Nephron progenitor cell (in vitro differentiated cells): Measurements from ENCODE around the gene LCT.
"Not testable (repeated sequence)": the region's sequence is repeated elsewhere in the genome, so short reads cannot be mapped to it uniquely, and the experiment has no call there.

Experiments used
- DNase-seq: peaks from one replicate; pipeline ENCODE4 v3.0.0; 2021
- H3K27ac Mint-ChIP-seq: 2 replicates; pipeline ENCODE4 v1.8.0; 2021; ENCODE audit warnings: mild to moderate bottlenecking, moderate library complexity, mixed read lengths
- H3K27me3 Mint-ChIP-seq: 2 replicates; pipeline ENCODE4 v1.8.0; 2021; ENCODE audit warnings: mild to moderate bottlenecking, low read depth, mixed read lengths; ENCODE audit not compliant: poor library complexity
- H3K36me3 Mint-ChIP-seq: 2 replicates; pipeline ENCODE4 v1.8.0; 2021; ENCODE audit warnings: low read depth, mixed read lengths
- H3K4me1 Mint-ChIP-seq: 2 replicates; pipeline ENCODE4 v1.8.0; 2021; ENCODE audit warnings: mixed read lengths
- H3K4me3 Mint-ChIP-seq: 2 replicates; pipeline ENCODE4 v1.8.0; 2021; ENCODE audit warnings: mild to moderate bottlenecking, moderate library complexity, mixed read lengths
- H3K9me3 Mint-ChIP-seq: 2 replicates; pipeline ENCODE4 v1.8.0; 2021; ENCODE audit warnings: mild to moderate bottlenecking, moderate library complexity, mixed read lengths
- CTCF ChIP-seq: fragments of 200-600 bp; sonication (generic); IDR thresholded peaks from 2 replicates; pipeline ENCODE4 v1.5.0; 2021; ENCODE audit warnings: antibody characterized with exemption

The LCT gene

GRCh38 chr2:135798762-135799161, 38.2 kb downstream of the LCT start:
- TF ChIP-seq CTCF = no peak
- DNase-seq = no peak
- peaks cover 11% of the 10 kb centered on the region for H3K9me3 Mint-ChIP-seq
- H3K36me3 Mint-ChIP-seq = peaks cover 5% of the 10 kb centered on the region
- H3K27ac Mint-ChIP-seq = no peak overlapping the region
- H3K27me3 Mint-ChIP-seq = peaks cover 3% of the 10 kb centered on the region
- no peak overlapping the region for H3K4me3 Mint-ChIP-seq
- H3K4me1 Mint-ChIP-seq = no peaks in the 10 kb centered on the region

- no peak for TF ChIP-seq CTCF
- peaks cover 11% of the 10 kb centered on the region for H3K9me3 Mint-ChIP-seq
- no peak overlapping the region for H3K4me3 Mint-ChIP-seq
- H3K36me3 Mint-ChIP-seq = peaks cover 5% of the 10 kb centered on the region
- H3K27ac Mint-ChIP-seq = no peak overlapping the region
- H3K27me3 Mint-ChIP-seq = peaks cover 3% of the 10 kb centered on the region
- H3K4me1 Mint-ChIP-seq = no peaks in the 10 kb centered on the region
- no peak for DNase-seq
Observed at GRCh38 chr2:135798275-135798705, 38.7 kb downstream of the LCT start.

- H3K9me3 Mint-ChIP-seq = peaks cover 11% of the 10 kb centered on the region
- H3K36me3 Mint-ChIP-seq = peaks cover 5% of the 10 kb centered on the region
- H3K27me3 Mint-ChIP-seq = peaks cover 3% of the 10 kb centered on the region
- H3K4me1 Mint-ChIP-seq = no peaks in the 10 kb centered on the region
- DNase-seq = peak; percentile 81
- no peak overlapping the region for H3K4me3 Mint-ChIP-seq
- TF ChIP-seq CTCF = peak; percentile 90
- H3K27ac Mint-ChIP-seq = no peak overlapping the region
Observed at GRCh38 chr2:135797497-135798274, 39.3 kb downstream of the LCT start.

GRCh38 chr2:135796606-135797005, 40.4 kb downstream of the LCT start:
- Mint-ChIP-seq H3K27me3 (peaks cover 3% of the 10 kb centered on the region), H3K4me1 (peaks cover 4% of the 10 kb centered on the region), H3K4me3 (no peak overlapping the region), H3K9me3 (peaks cover 11% of the 10 kb centered on the region), H3K36me3 (peaks cover 5% of the 10 kb centered on the region), H3K27ac (no peak overlapping the region)
- DNase-seq = no peak
- TF ChIP-seq CTCF = no peak

- not testable (repeated sequence) for H3K4me3 Mint-ChIP-seq, H3K27me3 Mint-ChIP-seq, H3K36me3 Mint-ChIP-seq, H3K4me1 Mint-ChIP-seq, H3K27ac Mint-ChIP-seq, DNase-seq, H3K9me3 Mint-ChIP-seq
Observed at GRCh38 chr2:135795641-135796040, 41.3 kb downstream of the LCT start.

GRCh38 chr2:135792401-135793150, 44.4 kb downstream of the LCT start:
- no peaks in the 10 kb centered on the region for H3K9me3 Mint-ChIP-seq
- H3K4me1 Mint-ChIP-seq = peaks cover 5% of the 10 kb centered on the region
- no peak for TF ChIP-seq CTCF
- H3K36me3 Mint-ChIP-seq = peaks cover 7% of the 10 kb centered on the region
- H3K4me3 Mint-ChIP-seq = no peak overlapping the region
- no peak for DNase-seq
- H3K27me3 Mint-ChIP-seq = no peaks in the 10 kb centered on the region
- no peak overlapping the region for H3K27ac Mint-ChIP-seq
